HepG2 (cell line): Measurements from ENCODE around the gene KMT2B. TPM values are rescaled to one million over a fixed set of nuclear protein-coding genes. Genes with fewer than 3 reads are reported as not detected.

ENCODE experiments used
- DMAP1 ChIP-seq: IDR thresholded peaks from 2 replicates; pipeline ENCODE4 v1.6.1; 2016
- KDM3A ChIP-seq: IDR thresholded peaks from 2 replicates; pipeline ENCODE4 v1.6.1; 2018; ENCODE audit warnings: low read depth, missing compliant biosample characterization
- KDM6A ChIP-seq: IDR thresholded peaks from 2 replicates; pipeline ENCODE4 v1.6.1; 2016; ENCODE audit warnings: low read depth
- KLF15 ChIP-seq: sonication (generic); formaldehyde crosslinking; IDR thresholded peaks from 2 replicates; pipeline ENCODE4 v1.8.1; 2023; ENCODE audit warnings: borderline replicate concordance, mild to moderate bottlenecking, inconsistent platforms, missing genetic modification reagents, mixed read lengths
- PCBP2 ChIP-seq: fragments of 200-400 bp; formaldehyde crosslinking; optimal IDR thresholded peaks from 2 replicates; pipeline ENCODE3; 2018; ENCODE audit warnings: low read length, low read depth; ENCODE audit not compliant: poor library complexity, severe bottlenecking
- POLR2AphosphoS5 ChIP-seq: IDR thresholded peaks from 2 replicates; pipeline ENCODE4 v1.6.1; 2012; ENCODE audit warnings: low read depth, low read length
- SIN3A ChIP-seq: IDR thresholded peaks from 2 replicates; pipeline ENCODE4 v1.6.1; 2011; ENCODE audit warnings: low read depth, mild to moderate bottlenecking, control low read depth, low read length, borderline replicate concordance
- TEAD2 ChIP-seq: sonication (generic); formaldehyde crosslinking; IDR thresholded peaks from 2 replicates; pipeline ENCODE4 v1.9.0; 2021; ENCODE audit warnings: missing genetic modification reagents
- U2AF2 ChIP-seq: fragments of 200-400 bp; formaldehyde crosslinking; IDR thresholded peaks from 2 replicates; pipeline ENCODE4 v1.6.1; 2017; ENCODE audit warnings: low read depth, mild to moderate bottlenecking, low read length
- ZC3H4 ChIP-seq: sonication (generic); formaldehyde crosslinking; IDR thresholded peaks from 2 replicates; pipeline ENCODE4 v1.4.0; 2020; ENCODE audit warnings: missing genetic modification reagents, borderline replicate concordance
- ZEB1 ChIP-seq: IDR thresholded peaks from 2 replicates; pipeline ENCODE4 v1.6.1; 2012; ENCODE audit warnings: mild to moderate bottlenecking, low read depth, inconsistent platforms; ENCODE audit not compliant: insufficient replicate concordance
- ZFP90 ChIP-seq: sonication (generic); formaldehyde crosslinking; IDR thresholded peaks from 2 replicates; pipeline ENCODE4 v1.8.0; 2022; ENCODE audit warnings: missing genetic modification reagents, mild to moderate bottlenecking, inconsistent platforms, borderline replicate concordance
- ZNF138 ChIP-seq: sonication (generic); formaldehyde crosslinking; IDR thresholded peaks from 2 replicates; pipeline ENCODE4 v1.5.0; 2020; ENCODE audit warnings: mild to moderate bottlenecking, low read depth, missing genetic modification reagents
- ZNF180 ChIP-seq: sonication (generic); formaldehyde crosslinking; IDR thresholded peaks from 2 replicates; pipeline ENCODE4 v1.4.0; 2020; ENCODE audit warnings: low read depth, missing genetic modification reagents, borderline replicate concordance
- ZNF891 ChIP-seq: sonication (generic); formaldehyde crosslinking; IDR thresholded peaks from 2 replicates; pipeline ENCODE4 v1.5.0; 2020; ENCODE audit warnings: mild to moderate bottlenecking, missing genetic modification reagents
- polyA plus RNA-seq, 8 experiments: library from polyadenylated mRNA; depleted of rRNA in 3 of 8; stranded (reverse) in 7 of 8; unstranded in 1 of 8; fragments of >200 nt; fragmentation: Illumina TruSeq in 4 of 8; extraction: Trizol in 4 of 8; gene quantifications; 2 replicates each; pipeline versions ENCODE4 v1.2.1 to v1.2.3, GENCODE V29; 2011 to 2016; ENCODE audit warnings: low read depth in 4 of 8, missing spikeins in 1 of 8, mixed read lengths in 1 of 8; ENCODE audit not compliant: insufficient read depth in 1 of 8
- total RNA-seq, 5 experiments: library from RNA; depleted of rRNA; stranded (reverse); fragments of >200 nt; fragmentation: Illumina TruSeq; extraction: Trizol; gene quantifications; 2 replicates each; pipeline ENCODE4 v1.2.3, GENCODE V29; 2016; ENCODE audit warnings: low read depth in 1 of 5
- TF ChIP-seq, protein P1 (sequence below): sonication (generic); formaldehyde crosslinking; IDR thresholded peaks from 2 replicates; pipeline ENCODE4 v1.4.0; 2020; ENCODE audit warnings: mild to moderate bottlenecking, missing genetic modification reagents
- TF ChIP-seq, protein P2 (sequence below): sonication (generic); formaldehyde crosslinking; IDR thresholded peaks from 2 replicates; pipeline ENCODE4 v1.5.0; 2020; ENCODE audit warnings: missing genetic modification reagents, mild to moderate bottlenecking, borderline replicate concordance
- TF ChIP-seq, protein P3 (sequence below): sonication (generic); formaldehyde crosslinking; IDR thresholded peaks from 2 replicates; pipeline ENCODE4 v1.4.0; 2020; ENCODE audit warnings: low read depth, mild to moderate bottlenecking, missing genetic modification reagents
- TF ChIP-seq, protein P4 (sequence below): sonication (generic); formaldehyde crosslinking; IDR thresholded peaks from 2 replicates; pipeline ENCODE4 v1.4.0; 2020; ENCODE audit warnings: missing genetic modification reagents, low read depth, mild to moderate bottlenecking, borderline replicate concordance
- TF ChIP-seq, protein P5 (sequence below): sonication (generic); formaldehyde crosslinking; IDR thresholded peaks from 2 replicates; pipeline ENCODE4 v1.5.0; 2020; ENCODE audit warnings: missing genetic modification reagents

KMT2B gene
- total and polyA plus RNA-seq, 2 of the 13 experiments (the other 11 are each of a cell fraction or from before 2014, with no cell fraction given) = 6.2 to 16.9 TPM

DNA sequence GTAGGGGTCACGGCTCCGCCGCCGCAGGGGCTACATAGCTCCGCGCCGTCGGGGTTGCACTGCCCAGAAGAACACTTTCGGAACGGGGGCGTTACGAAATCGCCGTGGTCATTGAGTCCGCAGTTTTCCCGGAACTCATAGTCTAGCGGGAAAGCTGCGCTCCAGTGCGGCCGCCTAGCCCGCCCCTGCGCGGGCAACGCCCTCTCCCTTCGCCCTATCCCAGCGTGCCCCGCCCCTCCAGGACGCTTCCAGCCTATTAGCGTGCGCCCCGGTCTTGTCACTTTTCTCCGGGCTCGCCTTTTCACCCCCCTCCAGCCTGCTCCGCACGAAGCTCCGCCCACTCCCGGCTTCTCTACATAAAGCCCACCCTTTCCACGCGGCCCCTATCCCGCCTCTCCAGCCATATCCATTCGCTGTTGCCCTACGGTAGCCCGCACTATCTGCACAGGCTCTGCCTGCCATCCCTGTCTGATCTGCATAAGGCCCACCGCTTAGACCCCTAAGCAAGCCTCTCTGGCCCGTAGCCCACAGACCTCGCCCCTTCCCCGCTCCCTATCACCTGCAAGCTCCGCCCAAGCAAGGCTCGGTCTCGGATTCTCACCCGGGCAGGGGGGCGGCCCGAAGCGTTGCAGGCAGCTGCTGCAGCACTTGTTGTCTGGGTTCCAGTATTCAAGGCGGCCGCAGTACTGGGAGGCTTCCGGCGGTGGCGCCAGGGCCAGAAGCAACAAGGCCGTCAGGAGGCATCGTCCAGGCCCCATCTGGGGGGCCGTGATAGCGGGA lies 22.8 kb downstream of the KMT2B start (continued):
- TF ChIP-seq, protein P1, sequence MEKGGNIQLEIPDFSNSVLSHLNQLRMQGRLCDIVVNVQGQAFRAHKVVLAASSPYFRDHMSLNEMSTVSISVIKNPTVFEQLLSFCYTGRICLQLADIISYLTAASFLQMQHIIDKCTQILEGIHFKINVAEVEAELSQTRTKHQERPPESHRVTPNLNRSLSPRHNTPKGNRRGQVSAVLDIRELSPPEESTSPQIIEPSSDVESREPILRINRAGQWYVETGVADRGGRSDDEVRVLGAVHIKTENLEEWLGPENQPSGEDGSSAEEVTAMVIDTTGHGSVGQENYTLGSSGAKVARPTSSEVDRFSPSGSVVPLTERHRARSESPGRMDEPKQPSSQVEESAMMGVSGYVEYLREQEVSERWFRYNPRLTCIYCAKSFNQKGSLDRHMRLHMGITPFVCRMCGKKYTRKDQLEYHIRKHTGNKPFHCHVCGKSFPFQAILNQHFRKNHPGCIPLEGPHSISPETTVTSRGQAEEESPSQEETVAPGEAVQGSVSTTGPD = no peak
- TF ChIP-seq TEAD2 (CRISPR knock-in tag) (no peak), POLR2AphosphoS5 (peak; percentile 84), U2AF2 (no peak), KDM6A (CRISPR knock-in tag) (0 out of 2 replicates have a peak, but pooled peaks have one; percentile 11), DMAP1 (peak; percentile 51; the same call in 1 of the 2 replicates), SIN3A (peak; percentile 88; the same call in 1 of the 2 replicates), ZEB1 (peak; percentile 81), ZC3H4 (CRISPR knock-in tag) (peak; percentile 66; the same call in 1 of the 2 replicates), ZNF138 (0 out of 2 replicates have a peak, but pooled peaks have one; percentile 76), PCBP2 (no peak), ZNF180 (no peak), KLF15 (CRISPR knock-in tag) (0 out of 2 replicates have a peak, but pooled peaks have one; percentile 73), KDM3A (CRISPR knock-in tag) (no peak), ZNF891 (CRISPR knock-in tag) (peak; percentile 90), ZFP90 (CRISPR knock-in tag) (no peak)
- TF ChIP-seq, protein P2, sequence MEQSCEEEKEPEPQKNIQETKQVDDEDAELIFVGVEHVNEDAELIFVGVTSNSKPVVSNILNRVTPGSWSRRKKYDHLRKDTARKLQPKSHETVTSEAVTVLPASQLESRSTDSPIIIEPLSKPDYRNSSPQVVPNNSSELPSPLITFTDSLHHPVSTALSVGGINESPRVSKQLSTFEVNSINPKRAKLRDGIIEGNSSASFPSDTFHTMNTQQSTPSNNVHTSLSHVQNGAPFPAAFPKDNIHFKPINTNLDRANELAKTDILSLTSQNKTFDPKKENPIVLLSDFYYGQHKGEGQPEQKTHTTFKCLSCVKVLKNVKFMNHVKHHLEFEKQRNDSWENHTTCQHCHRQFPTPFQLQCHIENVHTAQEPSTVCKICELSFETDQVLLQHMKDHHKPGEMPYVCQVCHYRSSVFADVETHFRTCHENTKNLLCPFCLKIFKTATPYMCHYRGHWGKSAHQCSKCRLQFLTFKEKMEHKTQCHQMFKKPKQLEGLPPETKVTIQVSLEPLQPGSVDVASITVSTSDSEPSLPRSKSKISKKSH (CRISPR knock-in tag) = peak; percentile 44; the same call in 1 of the 2 replicates
- TF ChIP-seq, protein P3, sequence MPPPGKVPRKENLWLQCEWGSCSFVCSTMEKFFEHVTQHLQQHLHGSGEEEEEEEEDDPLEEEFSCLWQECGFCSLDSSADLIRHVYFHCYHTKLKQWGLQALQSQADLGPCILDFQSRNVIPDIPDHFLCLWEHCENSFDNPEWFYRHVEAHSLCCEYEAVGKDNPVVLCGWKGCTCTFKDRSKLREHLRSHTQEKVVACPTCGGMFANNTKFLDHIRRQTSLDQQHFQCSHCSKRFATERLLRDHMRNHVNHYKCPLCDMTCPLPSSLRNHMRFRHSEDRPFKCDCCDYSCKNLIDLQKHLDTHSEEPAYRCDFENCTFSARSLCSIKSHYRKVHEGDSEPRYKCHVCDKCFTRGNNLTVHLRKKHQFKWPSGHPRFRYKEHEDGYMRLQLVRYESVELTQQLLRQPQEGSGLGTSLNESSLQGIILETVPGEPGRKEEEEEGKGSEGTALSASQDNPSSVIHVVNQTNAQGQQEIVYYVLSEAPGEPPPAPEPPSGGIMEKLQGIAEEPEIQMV (CRISPR knock-in tag) = no peak
- TF ChIP-seq, protein P4, sequence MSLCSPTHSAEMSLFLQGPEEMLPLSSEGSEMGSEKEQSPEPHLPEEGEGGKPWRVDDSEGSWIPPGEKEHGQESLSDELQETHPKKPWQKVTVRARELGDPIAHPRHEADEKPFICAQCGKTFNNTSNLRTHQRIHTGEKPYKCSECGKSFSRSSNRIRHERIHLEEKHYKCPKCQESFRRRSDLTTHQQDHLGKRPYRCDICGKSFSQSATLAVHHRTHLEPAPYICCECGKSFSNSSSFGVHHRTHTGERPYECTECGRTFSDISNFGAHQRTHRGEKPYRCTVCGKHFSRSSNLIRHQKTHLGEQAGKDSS (CRISPR knock-in tag) = no peak
- TF ChIP-seq, protein P5, sequence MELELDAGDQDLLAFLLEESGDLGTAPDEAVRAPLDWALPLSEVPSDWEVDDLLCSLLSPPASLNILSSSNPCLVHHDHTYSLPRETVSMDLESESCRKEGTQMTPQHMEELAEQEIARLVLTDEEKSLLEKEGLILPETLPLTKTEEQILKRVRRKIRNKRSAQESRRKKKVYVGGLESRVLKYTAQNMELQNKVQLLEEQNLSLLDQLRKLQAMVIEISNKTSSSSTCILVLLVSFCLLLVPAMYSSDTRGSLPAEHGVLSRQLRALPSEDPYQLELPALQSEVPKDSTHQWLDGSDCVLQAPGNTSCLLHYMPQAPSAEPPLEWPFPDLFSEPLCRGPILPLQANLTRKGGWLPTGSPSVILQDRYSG (CRISPR knock-in tag) = no peak
